ENCODE measurements around the gene PRDM5.

GRCh38 chr4:120881351-120881750 is 41.2 kb downstream of the PRDM5 start:
- TF ChIP-seq ZNF274 (IDR thresholded peaks at IDR 0.05; ENCODE audit: low read depth, low read length) (no peak), YY1 (IDR thresholded peaks at IDR 0.05; ENCODE audit: insufficient read depth, insufficient read length) (no peak), SUZ12 (IDR thresholded peaks at IDR 0.05; ENCODE audit: extremely low read depth, insufficient read depth, insufficient read length) (no peak)

Measured in NT2/D1 (cell line).